ENCODE data around the gene HPCA. TPM values are rescaled to one million over a fixed set of nuclear protein-coding genes. Genes with fewer than 3 reads are reported as not detected.

Gene HPCA
- total and polyA plus RNA-seq, 11 donors, result 0.29 TPM; not detected in 10

- DNase-seq (no peak), ATAC-seq (no peak)
- peaks cover 0 to 47% (median 9%) of the 10 kb centered on the region in 9 donors for H3K27me3 ChIP-seq
- no peaks in the 10 kb centered on the region for H3K9me3 ChIP-seq
- no peak overlapping the region for H3K27ac ChIP-seq
- TF ChIP-seq, protein P1, sequence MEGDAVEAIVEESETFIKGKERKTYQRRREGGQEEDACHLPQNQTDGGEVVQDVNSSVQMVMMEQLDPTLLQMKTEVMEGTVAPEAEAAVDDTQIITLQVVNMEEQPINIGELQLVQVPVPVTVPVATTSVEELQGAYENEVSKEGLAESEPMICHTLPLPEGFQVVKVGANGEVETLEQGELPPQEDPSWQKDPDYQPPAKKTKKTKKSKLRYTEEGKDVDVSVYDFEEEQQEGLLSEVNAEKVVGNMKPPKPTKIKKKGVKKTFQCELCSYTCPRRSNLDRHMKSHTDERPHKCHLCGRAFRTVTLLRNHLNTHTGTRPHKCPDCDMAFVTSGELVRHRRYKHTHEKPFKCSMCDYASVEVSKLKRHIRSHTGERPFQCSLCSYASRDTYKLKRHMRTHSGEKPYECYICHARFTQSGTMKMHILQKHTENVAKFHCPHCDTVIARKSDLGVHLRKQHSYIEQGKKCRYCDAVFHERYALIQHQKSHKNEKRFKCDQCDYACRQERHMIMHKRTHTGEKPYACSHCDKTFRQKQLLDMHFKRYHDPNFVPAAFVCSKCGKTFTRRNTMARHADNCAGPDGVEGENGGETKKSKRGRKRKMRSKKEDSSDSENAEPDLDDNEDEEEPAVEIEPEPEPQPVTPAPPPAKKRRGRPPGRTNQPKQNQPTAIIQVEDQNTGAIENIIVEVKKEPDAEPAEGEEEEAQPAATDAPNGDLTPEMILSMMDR (IDR thresholded peaks at IDR 0.05), result no peak
- TF ChIP-seq POLR2A (IDR thresholded peaks at IDR 0.05), result no peak
- no peak overlapping the region for H3K4me3 ChIP-seq
- H3K36me3 ChIP-seq, result no peaks in the 10 kb centered on the region
- 78 to 89% (median 81%) methylated on average over 11 of the region's 11 CpGs for WGBS, 4 donors
- intact Hi-C loops (cut with DNase I), result no loop called here
- peaks cover 0 to 31% (median 12%) of the 10 kb centered on the region in 12 donors for H3K4me1 ChIP-seq
These were observed 11.1 kb downstream of the HPCA start for GRCh38 chr1:32897082-32898049.

DNA sequence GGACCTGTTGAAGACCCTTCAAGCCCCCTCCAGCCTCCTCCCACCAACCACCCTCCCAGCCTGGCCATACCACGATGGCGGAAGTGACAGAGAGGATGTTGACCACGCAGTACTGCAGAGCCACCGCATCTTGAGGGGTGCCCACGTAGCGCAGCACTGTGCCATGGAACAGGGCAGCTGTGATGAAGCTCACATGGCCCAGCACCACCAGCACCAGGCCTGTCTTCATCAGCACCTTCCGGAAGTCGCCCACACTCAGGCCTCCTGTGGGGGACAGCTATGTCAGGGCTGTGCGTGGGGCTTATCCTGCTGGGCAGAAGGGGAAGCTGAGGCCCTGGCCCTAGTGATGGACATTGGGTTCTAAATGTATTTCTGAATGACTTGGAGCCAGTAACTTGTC, 11.8 kb downstream of the HPCA start:
- H3K27ac ChIP-seq, result no peak overlapping the region
- DNase-seq (no peak), ATAC-seq (no peak)
- 92 to 98% (median 94%) methylated on average over 7 to 9 of the region's 9 CpGs for WGBS, 4 donors
- no peak for TF ChIP-seq POLR2A (IDR thresholded peaks at IDR 0.05)
- TF ChIP-seq, protein P1 (IDR thresholded peaks at IDR 0.05), result no peak
- H3K36me3 ChIP-seq, result no peaks in the 10 kb centered on the region
- H3K4me1 ChIP-seq, result peaks cover 0 to 24% (median 12%) of the 10 kb centered on the region in 12 donors
- intact Hi-C loops (cut with DNase I), result no loop called here
- H3K27me3 ChIP-seq, result peaks cover 0 to 46% (median 6%) of the 10 kb centered on the region in 9 donors
- H3K9me3 ChIP-seq, result no peaks in the 10 kb centered on the region
- no peak overlapping the region for H3K4me3 ChIP-seq

GRCh38 chr1:32898958-32899357, 12.7 kb downstream of the HPCA start:
- TF ChIP-seq, protein P1 (IDR thresholded peaks at IDR 0.05), result no peak
- no peak for TF ChIP-seq POLR2A (IDR thresholded peaks at IDR 0.05)
- Histone ChIP-seq H3K27me3 (peaks cover 0 to 36% (median 0%) of the 10 kb centered on the region in 9 donors), H3K36me3 (no peaks in the 10 kb centered on the region), H3K4me3 (no peak overlapping the region), H3K27ac (no peak overlapping the region), H3K9me3 (no peaks in the 10 kb centered on the region), H3K4me1 (peaks cover 0 to 15% (median 8%) of the 10 kb centered on the region in 12 donors)
- DNase-seq (no peak), ATAC-seq (no peak)
- 90 to 97% (median 94%) methylated on average over 3 of the region's 3 CpGs for WGBS, 4 donors
- intact Hi-C loops (cut with DNase I), result no loop called here

DNA sequence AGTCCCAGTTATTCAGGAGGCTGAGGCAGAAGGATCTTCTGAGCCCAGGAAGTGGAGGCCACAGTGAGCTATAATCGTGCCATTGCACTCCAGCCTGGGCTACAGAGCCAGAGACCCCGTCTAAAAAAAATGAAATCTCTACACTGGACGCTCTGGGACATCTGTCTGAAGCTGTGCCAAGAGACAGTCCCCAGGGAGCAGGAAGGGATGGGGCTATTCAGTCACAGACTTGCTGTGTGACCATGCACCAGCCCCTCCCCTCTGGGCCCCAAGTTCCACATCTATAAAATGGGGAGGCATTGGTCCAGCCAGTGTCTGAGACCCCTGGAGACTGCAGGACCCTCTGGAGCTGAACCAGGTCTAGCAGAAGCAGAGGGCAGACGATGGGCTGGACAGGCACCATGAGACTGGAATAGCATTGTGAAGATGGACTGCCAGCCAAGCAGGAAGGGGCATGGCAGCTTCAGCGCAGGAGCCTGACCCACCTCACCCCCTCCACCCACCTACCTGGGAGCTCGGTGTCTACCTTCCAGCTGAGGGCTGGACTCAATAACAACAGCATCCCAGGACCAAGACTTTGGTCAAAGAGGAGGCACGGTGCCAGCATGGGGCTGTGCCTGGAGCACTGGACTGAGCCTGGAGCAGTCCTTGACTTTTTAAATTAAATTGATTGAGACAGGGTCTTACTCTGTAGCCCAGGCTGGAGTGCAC, 13.4 kb downstream of the HPCA start:
- Histone ChIP-seq H3K4me3 (no peak overlapping the region), H3K36me3 (no peaks in the 10 kb centered on the region), H3K27me3 (peaks cover 0 to 33% (median 0%) of the 10 kb centered on the region in 9 donors), H3K9me3 (no peaks in the 10 kb centered on the region), H3K27ac (no peak overlapping the region), H3K4me1 (peaks cover 0 to 14% (median 7%) of the 10 kb centered on the region in 12 donors)
- ATAC-seq (no peak), DNase-seq (peak in 1 of 5 donors; percentile 58)
- intact Hi-C loops (cut with DNase I), result loop anchor here in 1 of 10 donors (5.0 kb wide), 1 partner anchor 1763 kb away; no protein-coding TSS in a partner anchor
- no peak for TF ChIP-seq POLR2A (IDR thresholded peaks at IDR 0.05)
- TF ChIP-seq, protein P1 (IDR thresholded peaks at IDR 0.05), result no peak
- 58 to 75% (median 71%) methylated on average over 5 to 7 of the region's 7 CpGs for WGBS, 4 donors

Measured in heart left ventricle (tissue), 16 donors.